NCI-H187 (cell line): Measurements from ENCODE around the gene TNFRSF25.
"Not testable (repeated sequence)": the region's sequence is repeated elsewhere in the genome, so short reads cannot be mapped to it uniquely, and the experiment has no call there.

Experiments used
- DNase-seq, 2 experiments: peaks; one replicate each; lab custom pipeline; 2025; lab: John Stamatoyannopoulos, UW

The TNFRSF25 gene

DNA sequence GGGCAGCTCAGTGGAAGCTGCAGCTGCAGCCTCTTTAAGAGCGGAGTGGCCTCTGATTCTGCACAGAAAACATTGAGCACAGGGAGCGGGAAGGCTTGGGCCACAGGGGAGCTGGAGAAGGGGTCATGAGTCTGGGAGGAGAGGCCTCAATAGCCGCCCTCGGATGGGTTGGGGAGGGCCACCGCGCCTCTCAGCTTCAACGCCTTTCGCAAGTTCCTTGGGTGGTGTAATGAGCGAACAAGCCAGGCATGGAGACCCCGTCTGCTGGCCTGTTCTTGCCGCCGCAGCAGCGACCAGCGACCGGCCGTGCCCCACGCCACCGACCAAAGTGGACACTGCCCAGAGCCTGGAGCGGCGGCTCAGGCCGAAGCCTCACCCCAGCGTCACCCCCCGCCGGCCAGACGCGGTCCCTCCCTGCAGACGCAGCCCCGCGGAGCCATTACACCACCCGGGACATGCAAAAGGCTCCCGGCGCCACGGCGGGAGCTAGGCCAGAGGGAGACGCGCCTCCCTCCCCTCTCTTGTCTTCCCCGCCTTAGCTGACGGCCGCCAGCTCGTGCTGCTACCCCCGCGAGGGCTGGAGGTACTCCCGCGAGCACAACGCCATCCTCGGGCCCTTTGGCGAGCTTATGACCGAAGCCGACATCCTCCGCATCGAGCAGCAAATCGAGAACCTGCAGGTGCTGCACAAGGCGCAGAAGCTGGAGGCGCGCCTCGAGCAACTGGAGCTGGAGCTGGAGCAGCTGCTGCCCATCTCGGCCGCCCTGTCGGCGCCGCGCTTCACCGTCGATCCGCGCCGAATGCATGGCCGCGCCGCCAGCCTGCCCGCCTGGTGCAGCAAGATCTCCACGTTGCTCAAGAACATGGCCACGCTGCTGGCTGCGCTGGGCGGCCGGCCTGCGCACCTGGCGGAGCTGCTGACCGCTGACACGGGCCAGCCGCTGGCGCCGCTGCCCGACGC is 11.8 kb downstream of the TNFRSF25 start:
- not testable (repeated sequence) for DNase-seq

DNA sequence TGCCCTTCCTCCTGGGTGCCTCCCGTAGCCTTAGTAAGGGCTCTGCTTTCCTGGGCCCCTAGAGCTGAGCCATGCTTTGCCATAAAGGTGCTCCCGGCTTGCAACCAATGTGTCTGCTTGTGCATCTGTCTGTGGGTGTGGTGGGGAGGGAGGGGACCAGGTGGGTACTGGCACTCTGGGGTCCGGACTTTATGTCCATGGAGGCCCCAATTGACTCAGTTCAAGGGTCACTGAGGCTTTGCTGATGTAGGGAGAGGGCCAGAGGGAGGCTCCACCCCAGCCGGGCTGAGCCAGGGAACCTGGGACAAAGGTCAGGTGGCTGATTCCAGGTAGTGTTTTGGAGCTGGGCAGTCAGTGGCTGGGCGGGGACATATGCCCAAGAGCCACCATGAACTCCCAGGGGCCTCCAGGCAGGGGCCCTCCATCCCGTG is 15.0 kb downstream of the TNFRSF25 start:
- DNase-seq: no peak

GRCh38 chr1:6450486-6450885 is 15.5 kb downstream of the TNFRSF25 start:
- DNase-seq: not testable (repeated sequence)

- no peak for DNase-seq
Observed at GRCh38 chr1:6450005-6450450, 15.9 kb downstream of the TNFRSF25 start.

DNA sequence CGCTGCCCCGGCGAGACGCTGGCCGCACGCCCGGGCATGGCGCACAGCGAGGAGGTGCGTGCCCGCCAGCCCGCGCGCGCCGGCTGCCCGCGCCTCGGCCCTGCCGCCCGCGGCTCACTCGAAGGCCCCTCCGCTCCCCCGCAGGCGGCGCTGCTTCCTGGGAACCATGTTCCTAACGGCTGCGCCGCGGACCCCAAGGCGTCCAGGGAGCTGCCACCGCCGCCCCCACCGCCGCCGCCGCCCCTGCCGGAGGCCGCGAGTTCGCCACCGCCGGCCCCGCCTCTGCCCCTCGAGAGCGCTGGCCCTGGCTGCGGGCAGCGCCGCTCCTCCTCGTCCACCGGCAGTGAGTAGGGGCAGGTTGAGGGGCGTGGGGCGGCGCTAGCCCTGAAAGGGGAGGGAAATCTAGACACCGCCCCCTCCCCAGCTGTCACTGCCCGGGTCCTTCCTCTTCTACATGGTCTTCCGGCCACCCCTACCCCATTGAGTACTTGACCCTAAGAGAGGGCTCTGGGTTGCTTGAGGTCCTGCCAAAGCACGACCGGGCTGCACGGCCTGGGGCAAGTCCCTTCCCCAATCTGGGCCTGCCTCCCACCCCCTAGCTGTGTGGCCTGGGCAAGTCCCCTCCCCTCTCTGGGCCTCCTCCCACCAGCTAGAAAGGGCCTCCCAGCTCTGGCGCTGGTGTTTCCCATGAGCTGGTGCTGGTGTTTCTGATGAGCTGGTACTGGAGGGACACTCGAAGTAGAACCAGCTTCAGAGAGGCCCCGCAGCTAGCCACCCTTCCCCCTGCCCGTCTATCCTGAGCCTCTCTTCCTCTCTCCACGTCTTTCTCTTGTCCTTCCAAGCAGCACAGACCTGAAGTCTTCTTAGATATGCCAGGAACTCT is 17.0 kb downstream of the TNFRSF25 start:
- no peak for DNase-seq

GRCh38 chr1:6447818-6448748 is 17.9 kb downstream of the TNFRSF25 start:
- DNase-seq: peak; percentile 57 to 70

- no peak for DNase-seq
Observed at GRCh38 chr1:6447016-6447817, 18.8 kb downstream of the TNFRSF25 start.

DNA sequence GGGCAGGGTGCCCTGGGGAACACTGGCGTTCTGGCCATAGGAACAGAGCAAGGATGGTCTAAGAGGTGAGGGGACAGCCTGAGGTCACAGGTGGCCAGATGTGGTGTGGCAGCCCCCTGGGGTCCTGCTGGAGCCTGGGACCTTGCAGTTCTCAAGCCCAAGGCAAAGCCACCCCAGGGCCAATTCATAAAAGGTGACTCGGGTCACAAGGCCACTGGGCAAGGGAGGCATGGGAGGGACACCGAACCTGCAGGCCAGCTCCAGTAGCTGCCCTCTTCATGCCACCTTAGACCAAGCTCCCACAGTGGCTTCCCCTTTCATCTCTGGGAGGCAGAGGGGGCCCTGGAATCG is 19.3 kb downstream of the TNFRSF25 start:
- no peak for DNase-seq

GRCh38 chr1:6445929-6446328 is 20.0 kb downstream of the TNFRSF25 start:
- not testable (repeated sequence) for DNase-seq

DNA sequence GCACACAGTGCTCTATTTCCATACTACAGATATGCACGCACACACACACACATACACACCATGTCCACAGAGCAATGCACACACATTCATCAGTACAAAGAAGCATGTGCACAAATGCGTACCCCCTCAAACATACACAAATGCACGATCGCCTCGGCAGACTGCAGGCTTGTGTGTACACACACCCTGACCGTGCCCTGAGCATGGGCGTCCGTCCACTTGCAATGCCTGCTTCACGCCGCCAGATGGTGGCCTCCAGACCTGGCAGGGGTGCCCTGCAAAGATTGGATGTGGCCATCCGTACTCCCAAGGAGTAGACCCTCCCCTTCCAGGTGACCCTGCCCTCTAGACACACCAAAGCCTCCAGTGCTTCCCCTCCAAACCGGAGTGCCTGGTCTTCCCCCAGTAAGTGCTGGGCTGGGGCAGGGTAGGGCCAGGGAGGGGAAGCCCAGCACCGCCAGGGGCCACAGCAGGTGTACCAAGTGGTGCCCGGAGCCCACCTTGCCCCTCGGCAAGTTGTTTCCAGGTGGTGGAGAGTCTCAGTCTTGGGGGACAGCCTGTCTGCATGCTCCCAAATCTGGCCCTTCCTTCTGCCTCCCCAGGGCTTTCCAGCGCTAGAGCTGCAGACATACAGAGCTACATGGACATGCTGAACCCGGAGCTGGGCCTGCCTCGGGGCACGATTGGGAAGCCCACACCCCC is 20.8 kb downstream of the TNFRSF25 start:
- DNase-seq: no peak

DNA sequence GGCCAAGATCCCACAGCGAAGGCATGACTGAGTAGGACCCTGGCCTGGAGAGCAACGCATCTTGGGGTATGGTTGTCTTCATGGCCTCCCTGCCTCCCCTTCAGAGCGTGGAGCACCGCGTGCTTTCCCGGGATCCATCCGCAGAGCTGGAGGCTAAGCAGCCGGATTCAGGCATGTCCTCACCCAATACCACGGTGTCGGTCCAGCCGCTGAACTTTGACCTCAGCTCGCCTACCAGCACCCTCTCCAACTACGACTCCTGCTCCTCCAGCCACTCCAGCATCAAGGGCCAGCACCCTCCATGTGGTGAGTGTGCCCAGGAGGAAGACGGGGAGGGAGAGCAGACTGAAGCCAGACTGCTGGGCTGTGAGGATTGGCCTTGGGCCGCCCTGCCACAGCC is 21.6 kb downstream of the TNFRSF25 start:
- no peak for DNase-seq

GRCh38 chr1:6443339-6444115 is 22.4 kb downstream of the TNFRSF25 start:
- no peak for DNase-seq

DNA sequence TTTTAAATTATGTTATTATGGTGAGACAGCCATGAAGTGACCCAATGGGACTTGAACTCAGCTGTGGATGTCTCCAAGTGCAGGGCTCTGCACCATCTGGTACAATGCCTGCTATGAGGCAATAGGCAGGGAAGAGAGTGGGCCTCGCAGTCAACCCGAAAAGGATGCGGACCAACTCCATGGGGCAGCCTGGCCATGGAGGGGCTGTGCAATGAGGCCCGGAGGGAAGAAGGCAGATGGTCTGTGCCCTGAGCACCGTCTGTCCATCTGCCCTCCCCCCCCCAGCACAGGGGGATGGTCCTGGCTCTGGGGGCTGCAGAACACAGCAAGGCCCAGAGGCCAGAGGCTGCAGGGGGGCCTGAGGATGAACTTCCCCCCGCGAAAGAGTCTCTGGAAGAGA is 24.4 kb downstream of the TNFRSF25 start:
- no peak for DNase-seq

- peak; percentile 28 to 56 for DNase-seq
Observed at GRCh38 chr1:6440198-6441126, 25.5 kb downstream of the TNFRSF25 start.

- DNase-seq: peak; percentile 20 to 49
Observed at GRCh38 chr1:6438047-6438525, 27.9 kb downstream of the TNFRSF25 start.

- not testable (repeated sequence) for DNase-seq
Observed at GRCh38 chr1:6437012-6437700, 28.8 kb downstream of the TNFRSF25 start.

- not testable (repeated sequence) for DNase-seq
Observed at GRCh38 chr1:6436277-6436676, 29.7 kb downstream of the TNFRSF25 start.
